ENCODE results near the gene CYP2W1.

DNA sequence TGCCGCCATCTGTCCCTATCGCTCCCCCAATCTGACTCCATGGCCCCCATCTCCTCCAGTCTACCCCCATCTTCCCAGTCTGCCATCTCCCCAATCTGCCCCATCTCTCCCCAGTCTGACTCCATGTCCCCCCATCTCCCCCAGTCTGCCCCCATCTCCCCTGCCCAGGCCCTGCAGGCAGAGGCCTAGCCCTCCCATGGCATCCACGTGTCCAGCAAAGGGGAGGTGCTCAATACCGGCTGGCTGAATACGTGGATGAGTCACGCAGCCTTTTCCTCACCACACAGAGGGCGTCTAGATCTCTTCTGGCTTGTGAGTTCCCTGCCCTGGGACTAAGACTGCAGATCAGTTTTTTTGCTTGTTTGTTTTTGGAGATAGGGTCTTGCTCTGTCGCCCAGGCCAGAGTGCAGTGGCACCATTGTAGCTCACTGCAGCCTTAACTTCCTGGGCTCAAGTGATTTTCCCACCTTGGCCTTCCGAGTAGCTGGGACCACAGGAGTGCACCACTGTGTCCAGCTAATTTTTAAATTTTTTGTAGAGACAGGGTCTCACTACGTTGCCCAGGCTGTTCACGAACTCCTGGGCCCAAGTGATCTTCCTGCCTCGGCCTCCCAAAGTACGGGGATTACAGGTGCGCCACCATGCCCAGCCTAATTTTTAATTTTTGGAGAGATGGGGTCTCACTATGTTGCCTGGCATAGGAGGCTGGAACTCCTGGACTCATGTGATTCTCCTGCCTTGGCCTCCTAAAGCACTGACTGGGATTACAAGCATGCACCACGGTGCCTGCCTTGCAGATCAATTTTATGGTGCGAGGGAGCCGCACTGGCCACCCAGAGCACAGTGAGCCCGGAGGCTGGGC is 46.0 kb downstream of the CYP2W1 start:
- TF ChIP-seq POLR2AphosphoS5 (IDR thresholded peaks at IDR 0.05; ENCODE audit: low read depth, low read length) (no peak), POLR2A (IDR thresholded peaks at IDR 0.05; ENCODE audit: low read depth, low read length) (no peak), TAF1 (IDR thresholded peaks at IDR 0.05; ENCODE audit: borderline replicate concordance, low read depth, low read length) (no peak)

All from GM12892 (cell line).